GM12801 (cell line): Measurements from ENCODE around the gene IL17D.

Experiments used
- CTCF ChIP-seq: IDR thresholded peaks from one replicate; pipeline ENCODE4 v1.5.1; 2011; ENCODE audit warnings: control low read depth; ENCODE audit not compliant: insufficient read length; ENCODE audit errors: extremely low read depth

Gene IL17D

GRCh38 chr13:20702915-20703779 is at the start of gene IL17D:
IL17D (plus strand) TSS chr13:20703699; CDS start chr13:20704002, 303 bp downstream.
- no peak for TF ChIP-seq CTCF

GRCh38 chr13:20654156-20654555 is 49.3 kb upstream of the IL17D start:
- TF ChIP-seq CTCF: no peak

- no peak for TF ChIP-seq CTCF
Observed at GRCh38 chr13:20658451-20659040, 45.0 kb upstream of the IL17D start.

- no peak for TF ChIP-seq CTCF
Observed at GRCh38 chr13:20664351-20664750, 39.1 kb upstream of the IL17D start.

- no peak for TF ChIP-seq CTCF
Observed at GRCh38 chr13:20666948-20667347, 36.6 kb upstream of the IL17D start.

- no peak for TF ChIP-seq CTCF
Observed at GRCh38 chr13:20667857-20668437, 35.6 kb upstream of the IL17D start.

- no peak for TF ChIP-seq CTCF
Observed at GRCh38 chr13:20669162-20669561, 34.3 kb upstream of the IL17D start.
